ENCODE data around the gene MYO18B. TPM values are rescaled to one million over a fixed set of nuclear protein-coding genes. Genes with fewer than 3 reads are reported as not detected.

Gene MYO18B
- total RNA-seq, 1 donor from 2014 or later, result not detected

GRCh38 chr22:25888399-25889054 is 146.5 kb downstream of the MYO18B start:
- DNase-seq (ENCODE audit: extremely low spot score in 2 of 2), result no peak
- H3K4me1 ChIP-seq, result no peaks in the 10 kb centered on the region
- H3K27me3 ChIP-seq, result no peaks in the 10 kb centered on the region
- no peaks in the 10 kb centered on the region for H3K9me3 ChIP-seq
- no peak overlapping the region for H3K4me3 ChIP-seq
- intact Hi-C loops (cut with DNase I), result no loop called here
- TF ChIP-seq POLR2A (IDR thresholded peaks at IDR 0.05), result no peak
- TF ChIP-seq, protein P1, sequence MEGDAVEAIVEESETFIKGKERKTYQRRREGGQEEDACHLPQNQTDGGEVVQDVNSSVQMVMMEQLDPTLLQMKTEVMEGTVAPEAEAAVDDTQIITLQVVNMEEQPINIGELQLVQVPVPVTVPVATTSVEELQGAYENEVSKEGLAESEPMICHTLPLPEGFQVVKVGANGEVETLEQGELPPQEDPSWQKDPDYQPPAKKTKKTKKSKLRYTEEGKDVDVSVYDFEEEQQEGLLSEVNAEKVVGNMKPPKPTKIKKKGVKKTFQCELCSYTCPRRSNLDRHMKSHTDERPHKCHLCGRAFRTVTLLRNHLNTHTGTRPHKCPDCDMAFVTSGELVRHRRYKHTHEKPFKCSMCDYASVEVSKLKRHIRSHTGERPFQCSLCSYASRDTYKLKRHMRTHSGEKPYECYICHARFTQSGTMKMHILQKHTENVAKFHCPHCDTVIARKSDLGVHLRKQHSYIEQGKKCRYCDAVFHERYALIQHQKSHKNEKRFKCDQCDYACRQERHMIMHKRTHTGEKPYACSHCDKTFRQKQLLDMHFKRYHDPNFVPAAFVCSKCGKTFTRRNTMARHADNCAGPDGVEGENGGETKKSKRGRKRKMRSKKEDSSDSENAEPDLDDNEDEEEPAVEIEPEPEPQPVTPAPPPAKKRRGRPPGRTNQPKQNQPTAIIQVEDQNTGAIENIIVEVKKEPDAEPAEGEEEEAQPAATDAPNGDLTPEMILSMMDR (IDR thresholded peaks at IDR 0.05), result no peak
- no peak for TF ChIP-seq POLR2AphosphoS5 (IDR thresholded peaks at IDR 0.05; ENCODE audit: insufficient read depth in 1 of 2, low read depth in 1 of 2)
- no peaks in the 10 kb centered on the region for H3K36me3 ChIP-seq
- H3K27ac ChIP-seq, result no peak overlapping the region

- intact Hi-C loops (cut with DNase I), result no loop called here
- H3K27me3 ChIP-seq, result no peaks in the 10 kb centered on the region
- no peak for DNase-seq (ENCODE audit: extremely low spot score in 2 of 2)
- no peak overlapping the region for H3K27ac ChIP-seq
- TF ChIP-seq POLR2AphosphoS5 (IDR thresholded peaks at IDR 0.05; ENCODE audit: insufficient read depth in 1 of 2, low read depth in 1 of 2) (no peak), POLR2A (IDR thresholded peaks at IDR 0.05) (no peak)
- H3K4me1 ChIP-seq, result no peaks in the 10 kb centered on the region
- no peaks in the 10 kb centered on the region for H3K9me3 ChIP-seq
- no peaks in the 10 kb centered on the region for H3K36me3 ChIP-seq
- no peak overlapping the region for H3K4me3 ChIP-seq
Measured at GRCh38 chr22:25890651-25891050, 148.7 kb downstream of the MYO18B start.

DNA sequence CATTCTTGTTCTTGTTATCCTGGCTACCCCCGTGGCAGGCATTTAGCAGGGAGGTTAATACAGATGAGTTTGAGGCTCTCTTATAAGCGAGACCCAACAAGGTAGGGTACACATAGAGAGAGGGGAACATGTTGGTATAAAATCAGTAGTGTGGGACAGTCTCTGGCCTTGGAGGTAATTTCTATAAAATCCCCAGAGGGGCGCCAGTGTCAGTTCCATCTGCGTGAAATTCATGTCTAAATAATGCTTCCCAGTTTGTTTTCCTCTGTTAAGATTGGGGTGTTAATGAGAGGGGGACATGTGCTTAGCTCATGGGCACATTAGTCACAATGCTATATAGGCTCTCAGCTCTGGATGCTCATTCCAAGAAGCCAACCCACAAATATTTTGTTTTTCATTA is 150.7 kb downstream of the MYO18B start:
- Histone ChIP-seq H3K27ac (no peak overlapping the region), H3K36me3 (no peaks in the 10 kb centered on the region), H3K4me1 (no peaks in the 10 kb centered on the region), H3K9me3 (no peaks in the 10 kb centered on the region), H3K27me3 (no peaks in the 10 kb centered on the region), H3K4me3 (no peak overlapping the region)
- TF ChIP-seq POLR2A (IDR thresholded peaks at IDR 0.05) (no peak), POLR2AphosphoS5 (IDR thresholded peaks at IDR 0.05; ENCODE audit: insufficient read depth in 1 of 2, low read depth in 1 of 2) (no peak)
- TF ChIP-seq, protein P1 (IDR thresholded peaks at IDR 0.05), result no peak
- peak in 1 of 2 donors; percentile 22 for DNase-seq (ENCODE audit: extremely low spot score in 2 of 2)
- intact Hi-C loops (cut with DNase I), result no loop called here

DNA sequence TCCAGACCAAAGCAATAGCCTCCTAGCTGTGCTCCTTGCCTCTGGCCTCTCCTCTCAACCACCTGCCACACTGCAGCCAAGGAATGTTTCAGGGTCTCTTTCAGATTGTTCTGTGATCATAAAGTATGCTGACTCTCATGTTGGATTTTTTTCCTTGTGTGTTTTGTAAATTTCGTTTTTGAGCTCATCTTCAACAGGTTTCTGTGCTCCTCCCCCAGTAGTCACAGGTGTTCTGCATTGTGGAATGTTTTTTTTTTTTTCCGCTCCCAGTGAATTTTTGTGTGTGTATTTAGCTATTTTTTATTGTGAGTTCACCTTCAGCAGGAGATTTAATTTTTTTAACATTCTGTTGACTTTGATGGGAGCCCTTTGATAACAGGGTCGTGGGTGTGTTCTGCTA is 153.7 kb downstream of the MYO18B start:
- intact Hi-C loops (cut with DNase I), result no loop called here
- no peaks in the 10 kb centered on the region for H3K4me1 ChIP-seq
- no peak overlapping the region for H3K4me3 ChIP-seq
- TF ChIP-seq, protein P1 (IDR thresholded peaks at IDR 0.05), result no peak
- TF ChIP-seq POLR2A (IDR thresholded peaks at IDR 0.05), result no peak
- TF ChIP-seq POLR2AphosphoS5 (IDR thresholded peaks at IDR 0.05; ENCODE audit: insufficient read depth in 1 of 2, low read depth in 1 of 2), result no peak
- no peak for DNase-seq (ENCODE audit: extremely low spot score in 2 of 2)
- H3K36me3 ChIP-seq, result no peaks in the 10 kb centered on the region
- no peaks in the 10 kb centered on the region for H3K27me3 ChIP-seq
- H3K27ac ChIP-seq, result no peak overlapping the region
- no peaks in the 10 kb centered on the region for H3K9me3 ChIP-seq

- TF ChIP-seq POLR2A (IDR thresholded peaks at IDR 0.05) (no peak), POLR2AphosphoS5 (IDR thresholded peaks at IDR 0.05; ENCODE audit: insufficient read depth in 1 of 2, low read depth in 1 of 2) (no peak)
- TF ChIP-seq, protein P1 (IDR thresholded peaks at IDR 0.05), result no peak
- Histone ChIP-seq H3K27me3 (no peaks in the 10 kb centered on the region), H3K27ac (no peak overlapping the region), H3K36me3 (no peaks in the 10 kb centered on the region), H3K9me3 (no peaks in the 10 kb centered on the region), H3K4me3 (no peak overlapping the region), H3K4me1 (no peaks in the 10 kb centered on the region)
- intact Hi-C loops (cut with DNase I), result no loop called here
- DNase-seq (ENCODE audit: extremely low spot score in 2 of 2), result peak in 1 of 2 donors; percentile 14
Measured at GRCh38 chr22:25896098-25896497, 154.1 kb downstream of the MYO18B start.

Data from vagina (tissue), 2 donors.